Choroid plexus epithelial cell (primary cell): ENCODE data around the gene ECE2.
"Not testable (repeated sequence)": the region's sequence is repeated elsewhere in the genome, so short reads cannot be mapped to it uniquely, and the experiment has no call there.

ENCODE experiments used
- DNase-seq: peaks from one replicate; pipeline ENCODE4 v3.0.0-alpha.2; 2010; ENCODE audit warnings: low read depth
- H3K4me3 ChIP-seq: 2 replicates; pipeline ENCODE4 v1.5.1; 2011; ENCODE audit warnings: low read depth, mild to moderate bottlenecking, control low read depth, low read length, moderate library complexity
- CTCF ChIP-seq: conservative IDR thresholded peaks from 2 replicates; pipeline ENCODE4 v1.5.1; 2011; ENCODE audit warnings: low read depth, mild to moderate bottlenecking, control low read depth, inconsistent platforms, low read length, moderate library complexity

The ECE2 gene

GRCh38 chr3:184336547-184337398, 61.0 kb downstream of the ECE2 start:
- H3K4me3 ChIP-seq: peak overlapping the region; percentile 83
- peak; percentile 69 for DNase-seq
- TF ChIP-seq CTCF: no peak

GRCh38 chr3:184337399-184337714, 61.5 kb downstream of the ECE2 start, which contains the start of gene FAM131A:
FAM131A (plus strand) TSS chr3:184337600; CDS start chr3:184337631, 31 bp downstream.
- peak within 1 kb of the TSS; percentile 83 for H3K4me3 ChIP-seq
- TF ChIP-seq CTCF: no peak
- DNase-seq: no peak

- peak overlapping the region; percentile 38 for H3K4me3 ChIP-seq
- no peak for TF ChIP-seq CTCF
- DNase-seq: no peak
These were observed 62.2 kb downstream of the ECE2 start for GRCh38 chr3:184337981-184338380.

- DNase-seq: peak; percentile 88
- TF ChIP-seq CTCF: no peak
- H3K4me3 ChIP-seq: peak overlapping the region; percentile 38
These were observed 62.7 kb downstream of the ECE2 start for GRCh38 chr3:184338511-184338945.

- no peak for TF ChIP-seq CTCF
- peak overlapping the region; percentile 36 for H3K4me3 ChIP-seq
- no peak for DNase-seq
These were observed 63.2 kb downstream of the ECE2 start for GRCh38 chr3:184339001-184339400.

GRCh38 chr3:184339451-184340135, 63.8 kb downstream of the ECE2 start:
- not testable (repeated sequence) for H3K4me3 ChIP-seq, DNase-seq

GRCh38 chr3:184341925-184342324, 66.1 kb downstream of the ECE2 start:
- no peak for TF ChIP-seq CTCF
- no peak for DNase-seq
- H3K4me3 ChIP-seq: no peak overlapping the region
